Aorta (tissue), 5 donors: ENCODE measurements around the gene ARID1B. TPM values are rescaled to one million over a fixed set of nuclear protein-coding genes. Genes with fewer than 3 reads are reported as not detected.

Experiments used
- ATAC-seq: fragments of 200-7000 bp; cut with Tn5 transposase; one replicate; pipeline ENCODE4 v1.9.1; 2022; ENCODE audit warnings: moderate library complexity; ENCODE audit not compliant: low FRiP score
- DNase-seq, 2 donors: peaks; one replicate each; pipeline ENCODE4 v3.0.0-alpha.2; 2020
- H3K27ac ChIP-seq, 2 donors: one replicate each; pipeline ENCODE4 v1.5.1; 2013; ENCODE audit warnings: low read length in 2 of 2, mild to moderate bottlenecking in 2 of 2, moderate library complexity in 2 of 2, control low read depth in 1 of 2, inconsistent platforms in 1 of 2, low read depth in 1 of 2
- H3K27me3 ChIP-seq, 2 donors: one replicate each; pipeline ENCODE4 v1.6.1; 2013; ENCODE audit warnings: control low read depth in 1 of 2, low read length in 1 of 2, mild to moderate bottlenecking in 1 of 2, moderate library complexity in 1 of 2; ENCODE audit not compliant: insufficient read depth in 2 of 2, control insufficient read depth in 1 of 2
- H3K36me3 ChIP-seq, 2 donors: one replicate each; pipeline ENCODE4 v1.6.1; 2013; ENCODE audit warnings: control low read depth in 1 of 2, low read length in 1 of 2, mild to moderate bottlenecking in 1 of 2; ENCODE audit not compliant: insufficient read depth in 2 of 2, control insufficient read depth in 1 of 2
- H3K4me1 ChIP-seq, 2 donors: one replicate each; pipeline ENCODE4 v1.6.1; 2013; ENCODE audit warnings: low read length in 2 of 2, control low read depth in 1 of 2, mild to moderate bottlenecking in 1 of 2, moderate library complexity in 1 of 2; ENCODE audit not compliant: insufficient read depth in 2 of 2, control insufficient read depth in 1 of 2
- H3K4me3 ChIP-seq, 2 donors: one replicate each; pipeline ENCODE4 v1.5.1; 2013; ENCODE audit warnings: low read length in 2 of 2, control low read depth in 1 of 2, mild to moderate bottlenecking in 1 of 2
- H3K9me3 ChIP-seq: one replicate; pipeline ENCODE4 v1.6.1; 2013; ENCODE audit warnings: mild to moderate bottlenecking, low read length; ENCODE audit not compliant: control insufficient read depth
- WGBS, 2 donors: extraction: QIAGEN DNeasy Blood & Tissue Kit; methylation state at CpG; one replicate each; pipeline ENCODE4 v1.1.7; 2013; 5-methylcytosine and 5-hydroxymethylcytosine counted together
- intact Hi-C, 2 donors: fragments of 100-400 bp; cut with DNase I; formaldehyde crosslinking; loops; one replicate each; pipeline versions ENCODE4 v1.14.2 to v1.15.0; 2022
- polyA plus RNA-seq, 2 donors: library from polyadenylated mRNA; stranded (reverse); fragments of 200-250 nt; gene quantifications; one replicate each; pipeline ENCODE4 v1.2.3, GENCODE V29; 2013
- total RNA-seq, 2 donors: library from RNA; stranded (reverse); fragmentation: NEBNext Ultra II Directional; extraction: Animal tissue kit (Norgen Biotek cat#: 25700); gene quantifications; one replicate each; pipeline ENCODE4 v1.2.1, GENCODE V29; 2021
- donor health status: healthy with polysubstance abuse.
- donor health status: Bipolar disorder and iron deficiency.
- donor health status: DM: no; HTN: no; CAD: no.
- donor health status: DM: no; HTN: no; CAD: no.
- donor health status: DM: yes; HTN: yes; CAD: no.

The ARID1B gene
- total and polyA plus RNA-seq, 4 donors = 6.5 to 143 (median 54.5) TPM

DNA sequence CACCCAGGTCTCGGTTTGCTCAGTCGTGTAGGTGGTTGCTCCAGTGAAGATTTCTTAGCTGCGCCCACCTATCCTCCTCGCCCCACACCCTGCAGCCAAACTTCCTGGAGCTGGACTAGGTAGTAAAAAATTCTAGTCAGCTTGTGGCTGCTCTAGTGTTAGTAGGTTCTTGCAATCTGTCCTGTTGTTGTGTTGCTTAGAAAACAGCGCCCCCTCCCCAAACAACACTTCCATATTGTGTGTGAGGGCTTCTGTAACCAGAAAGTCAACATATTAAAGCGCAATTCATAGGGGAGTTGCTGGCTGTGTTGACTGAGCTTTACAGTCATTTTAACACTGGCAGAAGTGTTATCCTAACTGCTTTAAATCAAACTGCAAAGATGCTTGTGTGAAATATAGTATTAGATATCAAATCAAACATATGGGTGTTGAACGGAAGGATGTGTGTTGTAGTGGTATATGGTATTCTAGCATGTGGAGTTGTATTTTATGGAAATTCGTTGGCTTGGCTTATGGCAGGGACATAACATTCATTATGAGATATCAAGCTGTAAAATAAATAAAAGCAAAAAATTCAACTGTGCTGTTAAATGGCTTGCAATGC, 122.5 kb downstream of the ARID1B start:
- Histone ChIP-seq H3K36me3 (no peaks in the 10 kb centered on the region), H3K27ac (no peak overlapping the region), H3K4me1 (peaks cover 0 to 4% of the 10 kb centered on the region in 2 donors), H3K9me3 (no peaks in the 10 kb centered on the region), H3K4me3 (no peak overlapping the region), H3K27me3 (no peaks in the 10 kb centered on the region)
- DNase-seq = no peak
- intact Hi-C loops = no loop called here
- no peak for ATAC-seq
- WGBS, 2 donors = 90 to 93% methylated on average over 8 of the region's 8 CpGs

DNA sequence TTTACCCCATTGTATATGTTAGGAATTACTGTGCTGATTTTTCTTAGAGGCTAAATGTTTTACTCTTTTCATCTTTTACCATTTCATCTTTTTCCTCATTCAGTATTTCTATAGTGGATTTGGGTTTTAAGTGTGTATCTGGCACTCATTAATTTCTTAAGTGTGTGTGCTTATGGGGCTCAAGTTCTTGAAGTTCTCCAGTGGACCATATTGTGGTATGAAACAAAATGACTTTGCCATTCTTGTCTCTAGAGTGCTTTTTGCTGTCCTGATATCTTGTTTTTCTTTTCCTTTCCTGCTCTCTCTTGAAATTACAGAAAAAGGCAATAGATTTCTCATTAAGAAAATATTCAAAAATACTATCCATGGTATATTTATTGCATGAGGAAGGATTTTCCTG, 123.1 kb downstream of the ARID1B start:
- no peak overlapping the region for H3K27ac ChIP-seq
- peaks cover 0 to 4% of the 10 kb centered on the region in 2 donors for H3K4me1 ChIP-seq
- intact Hi-C loops = no loop called here

DNA sequence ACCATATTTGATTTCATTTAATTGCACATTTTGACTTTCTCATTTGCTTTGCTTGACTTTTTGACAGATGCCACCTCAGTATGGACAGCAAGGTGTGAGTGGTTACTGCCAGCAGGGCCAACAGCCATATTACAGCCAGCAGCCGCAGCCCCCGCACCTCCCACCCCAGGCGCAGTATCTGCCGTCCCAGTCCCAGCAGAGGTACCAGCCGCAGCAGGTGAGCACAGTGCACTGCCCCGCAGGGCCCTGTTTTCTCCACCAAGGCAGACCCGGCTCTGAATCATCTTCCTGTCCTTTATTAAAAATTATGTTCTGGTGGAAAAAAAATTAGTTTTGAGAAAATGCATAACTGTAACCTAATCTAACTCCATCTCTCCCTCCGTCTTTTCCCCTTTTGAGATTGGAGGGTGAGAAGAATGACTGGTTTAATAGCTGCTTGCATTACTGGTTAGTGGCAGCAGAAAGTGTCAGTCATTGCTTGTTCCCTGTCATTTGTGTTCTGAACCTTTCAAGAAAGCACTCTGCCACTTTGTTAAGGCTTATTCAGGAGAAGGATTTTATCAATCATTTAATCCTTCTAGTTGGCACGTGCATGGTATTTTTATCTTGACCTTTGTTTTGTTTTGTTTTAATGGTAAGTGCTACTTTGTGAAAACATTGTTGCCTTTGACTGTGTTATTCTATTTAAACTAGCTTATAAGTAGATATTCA, 124.3 kb downstream of the ARID1B start:
- ATAC-seq = no peak

More for the DNA sequence above, 123.1 kb downstream of the ARID1B start:
- ATAC-seq = no peak
- no peaks in the 10 kb centered on the region for H3K9me3 ChIP-seq
- H3K27me3 ChIP-seq = no peaks in the 10 kb centered on the region
- no peaks in the 10 kb centered on the region for H3K36me3 ChIP-seq
- no peak for DNase-seq
- no peak overlapping the region for H3K4me3 ChIP-seq

DNA sequence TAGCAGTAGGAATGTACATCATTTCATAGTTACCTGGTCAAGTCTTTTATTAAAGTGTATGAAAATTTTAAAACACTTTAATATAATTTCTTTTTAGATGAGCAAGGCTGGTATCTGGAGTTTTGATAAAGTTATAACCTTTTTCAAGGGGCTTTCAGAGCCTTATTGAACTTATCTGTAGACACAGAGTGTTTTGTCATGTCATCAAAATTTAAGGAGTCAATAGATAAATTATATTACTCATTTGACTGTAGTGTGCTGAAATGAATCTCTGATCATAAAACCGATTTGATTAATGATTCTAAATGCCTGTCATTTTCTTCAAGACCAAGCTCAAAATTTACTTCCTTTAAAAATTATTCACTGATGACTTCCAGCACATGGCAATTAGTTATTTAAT, 125.6 kb downstream of the ARID1B start:
- no peaks in the 10 kb centered on the region for H3K36me3 ChIP-seq
- no peak for ATAC-seq
- 85% methylated on average over 1 of the region's 1 CpG for WGBS, 2 donors
- peaks cover 0 to 4% of the 10 kb centered on the region in 2 donors for H3K4me1 ChIP-seq
- H3K9me3 ChIP-seq = no peaks in the 10 kb centered on the region
- no peaks in the 10 kb centered on the region for H3K27me3 ChIP-seq
- H3K4me3 ChIP-seq = no peak overlapping the region
- DNase-seq = no peak
- intact Hi-C loops = no loop called here
- H3K27ac ChIP-seq = no peak overlapping the region

More for the DNA sequence above, 124.3 kb downstream of the ARID1B start:
- Histone ChIP-seq H3K36me3 (no peaks in the 10 kb centered on the region), H3K9me3 (no peaks in the 10 kb centered on the region), H3K27me3 (no peaks in the 10 kb centered on the region), H3K27ac (no peak overlapping the region), H3K4me3 (no peak overlapping the region), H3K4me1 (peaks cover 0 to 4% of the 10 kb centered on the region in 2 donors)
- intact Hi-C loops = no loop called here
- no peak for DNase-seq
- WGBS, 2 donors = 82 to 83% methylated on average over 9 of the region's 9 CpGs

DNA sequence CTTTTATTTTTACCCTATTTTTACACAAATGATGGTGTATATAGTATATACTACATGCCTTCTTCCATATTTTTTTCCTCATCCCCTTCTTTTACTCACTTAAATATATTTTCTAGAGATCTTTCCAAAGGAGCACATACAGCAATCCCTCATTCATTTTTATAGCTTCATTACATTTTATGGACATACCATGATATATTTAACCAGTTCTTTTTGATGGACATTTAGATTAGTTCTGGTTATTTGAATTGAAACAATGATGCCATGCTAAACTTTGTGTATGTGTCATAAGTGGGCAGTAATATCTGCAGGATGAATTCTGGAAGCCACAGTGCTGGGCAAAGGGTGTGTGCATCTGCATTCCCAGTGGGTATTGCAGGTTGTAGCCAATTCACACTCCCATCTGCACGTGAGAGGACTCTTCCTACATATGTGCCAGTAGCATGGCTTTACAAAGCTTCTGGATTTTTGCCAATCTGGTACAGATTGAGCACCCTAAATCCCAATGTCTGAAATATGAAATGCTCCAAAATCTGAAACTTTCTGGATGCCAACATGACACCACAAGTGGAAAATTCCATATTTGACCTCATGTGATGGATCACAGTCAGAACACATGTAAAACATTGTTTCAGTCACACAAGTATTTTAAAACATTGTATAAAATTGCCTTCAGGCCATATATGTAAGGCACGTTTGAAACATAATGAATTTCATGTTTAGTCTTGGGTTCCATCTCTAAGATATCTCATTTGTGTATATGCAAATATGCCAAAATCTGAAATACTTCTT, 127.2 kb downstream of the ARID1B start:
- Histone ChIP-seq H3K4me3 (no peak overlapping the region), H3K27ac (no peak overlapping the region), H3K9me3 (no peaks in the 10 kb centered on the region), H3K4me1 (peaks cover 0 to 3% of the 10 kb centered on the region in 2 donors), H3K36me3 (no peaks in the 10 kb centered on the region), H3K27me3 (no peaks in the 10 kb centered on the region)
- no peak for DNase-seq
- intact Hi-C loops = no loop called here
- ATAC-seq = no peak
- 57 to 65% methylated on average over 2 of the region's 2 CpGs for WGBS, 2 donors

DNA sequence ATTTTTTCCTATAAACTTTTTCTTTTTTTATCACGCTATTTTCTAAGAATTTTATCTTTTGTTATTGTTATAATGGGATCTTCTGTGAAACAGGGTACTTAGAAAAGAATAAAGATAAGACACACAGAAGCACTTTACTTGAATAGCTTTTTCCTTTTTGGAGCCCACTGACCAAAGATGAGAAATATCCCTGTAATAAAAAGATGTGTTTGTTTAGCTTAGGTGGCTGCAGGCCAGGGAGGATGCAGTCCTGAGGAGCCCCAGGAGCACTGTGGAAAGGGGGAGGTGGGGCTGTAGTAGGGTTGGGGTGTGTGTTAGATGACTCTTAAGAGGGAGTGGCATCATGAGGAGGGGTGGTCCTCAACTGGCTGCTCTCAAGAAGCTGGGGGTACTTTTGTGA, 128.6 kb downstream of the ARID1B start:
- no peak for ATAC-seq
- WGBS, 2 donors = 30 to 56% methylated on average over 1 of the region's 1 CpG

GRCh38 chr6:156906451-156906850, 129.3 kb downstream of the ARID1B start:
- DNase-seq = no peak
- no peaks in the 10 kb centered on the region for H3K36me3 ChIP-seq
- WGBS, 2 donors = 98 to 99% methylated on average over 7 of the region's 7 CpGs
- H3K27ac ChIP-seq = no peak overlapping the region
- no peak for ATAC-seq
- no peaks in the 10 kb centered on the region for H3K27me3 ChIP-seq
- intact Hi-C loops = no loop called here
- H3K4me3 ChIP-seq = no peak overlapping the region
- peaks cover 0 to 2% of the 10 kb centered on the region in 2 donors for H3K4me1 ChIP-seq
- H3K9me3 ChIP-seq = no peaks in the 10 kb centered on the region

More for the DNA sequence above, 128.6 kb downstream of the ARID1B start:
- Histone ChIP-seq H3K27me3 (no peaks in the 10 kb centered on the region), H3K4me3 (no peak overlapping the region), H3K4me1 (no peaks in the 10 kb centered on the region), H3K27ac (no peak overlapping the region), H3K36me3 (no peaks in the 10 kb centered on the region), H3K9me3 (no peaks in the 10 kb centered on the region)
- intact Hi-C loops = no loop called here
- no peak for DNase-seq

- Histone ChIP-seq H3K4me1 (peaks cover 2 to 4% of the 10 kb centered on the region in 2 donors), H3K27ac (no peak overlapping the region), H3K27me3 (no peaks in the 10 kb centered on the region), H3K9me3 (no peaks in the 10 kb centered on the region), H3K36me3 (no peaks in the 10 kb centered on the region), H3K4me3 (no peak overlapping the region)
- intact Hi-C loops = no loop called here
- DNase-seq = no peak
- WGBS, 2 donors = 94% methylated on average over 10 of the region's 10 CpGs
- ATAC-seq = no peak
These were observed 132.2 kb downstream of the ARID1B start for GRCh38 chr6:156909212-156910010.
